H1 (cell line): Measurements from ENCODE around the gene DNM1L. TPM values are rescaled to one million over a fixed set of nuclear protein-coding genes. Genes with fewer than 3 reads are reported as not detected.

ENCODE experiments used
- CTCF ChIA-PET: fragments of 300-600 bp; sonication (Branson Sonifier 250); formaldehyde crosslinking; loops from one replicate; lab custom pipeline; 2021; ENCODE audit not compliant: partially characterized antibody; lab: Charles Lee
- POLR2A ChIA-PET: fragments of 300-600 bp; sonication (Branson Sonifier 250); formaldehyde crosslinking; loops from one replicate; lab custom pipeline; 2021; ENCODE audit warnings: inconsistent platforms; ENCODE audit not compliant: partially characterized antibody; lab: Charles Lee
- DNase-seq, 2 experiments: peaks; one replicate each; pipeline versions ENCODE4 v3.0.0 to v3.0.0-alpha.2; 2010 to 2022; ENCODE audit warnings: low spot score in 2 of 2, low read depth in 1 of 2, mixed read lengths in 1 of 2
- FAIRE-seq: peaks from 2 replicates; lab custom pipeline; 2011; peaks lifted over from hg19 to GRCh38; lab: Jason Lieb, UNC
- H2AFZ ChIP-seq: 2 replicates; pipeline ENCODE4 v1.8.1; 2012; ENCODE audit warnings: low read length, inconsistent platforms
- H2AK5ac ChIP-seq: 2 replicates; pipeline ENCODE4 v1.6.1; 2013; ENCODE audit warnings: low read depth, low read length
- H2BK120ac ChIP-seq: replicated peaks from 2 replicates; pipeline ENCODE3; 2013; ENCODE audit warnings: low read depth, low read length, inconsistent platforms
- H2BK12ac ChIP-seq: 2 replicates; pipeline ENCODE4 v1.6.1; 2013; ENCODE audit warnings: low read depth, low read length
- H2BK15ac ChIP-seq: 2 replicates; pipeline ENCODE4 v1.6.1; 2013; ENCODE audit warnings: low read length
- H2BK20ac ChIP-seq: 2 replicates; pipeline ENCODE4 v1.6.1; 2013; ENCODE audit warnings: low read length
- H2BK5ac ChIP-seq: 2 replicates; pipeline ENCODE4 v1.6.1; 2013; ENCODE audit warnings: low read depth, low read length
- H3K14ac ChIP-seq: 2 replicates; pipeline ENCODE4 v1.6.1; 2013; ENCODE audit warnings: inconsistent platforms; ENCODE audit not compliant: insufficient read length
- H3K18ac ChIP-seq: 2 replicates; pipeline ENCODE4 v1.6.1; 2013; ENCODE audit warnings: low read length; ENCODE audit errors: extremely low read depth
- H3K23ac ChIP-seq: 2 replicates; pipeline ENCODE4 v1.6.1; 2013; ENCODE audit warnings: inconsistent platforms; ENCODE audit not compliant: insufficient read length
- H3K23me2 ChIP-seq: 2 replicates; pipeline ENCODE4 v1.6.1; 2013; ENCODE audit warnings: low read depth, low read length
- H3K27ac ChIP-seq: 2 replicates; pipeline ENCODE4 v1.6.1; 2011; ENCODE audit warnings: low read depth, low read length, inconsistent platforms
- H3K27me3 ChIP-seq, 4 experiments: replicated peaks in 1 of 4; 1 replicate in 1 of 4; 2 replicates in 3 of 4; pipeline versions ENCODE4 v1.6.1 to v1.8.1; 2011 to 2013; ENCODE audit warnings: low read length in 3 of 4, mild to moderate bottlenecking in 3 of 4, inconsistent platforms in 2 of 4, mixed read lengths in 2 of 4, moderate library complexity in 1 of 4; ENCODE audit not compliant: control insufficient read depth in 3 of 4, insufficient read depth in 3 of 4; ENCODE audit errors: extremely low read depth in 1 of 4
- H3K36me3 ChIP-seq, 4 experiments: 2 replicates each; pipeline versions ENCODE4 v1.6.1 to v1.8.1; 2011 to 2013; ENCODE audit warnings: mild to moderate bottlenecking in 4 of 4, low read length in 3 of 4, moderate library complexity in 2 of 4, control low read depth in 1 of 4, inconsistent platforms in 1 of 4; ENCODE audit not compliant: insufficient read depth in 4 of 4, control insufficient read depth in 2 of 4
- H3K4ac ChIP-seq: replicated peaks from 2 replicates; pipeline ENCODE3; 2013; ENCODE audit warnings: low read length, low read depth, mixed read lengths, inconsistent platforms; ENCODE audit not compliant: insufficient read length
- H3K4me1 ChIP-seq, 4 experiments: replicated peaks in 1 of 4; 1 replicate in 1 of 4; 2 replicates in 3 of 4; pipeline versions ENCODE4 v1.6.1 to v1.8.1; 2011 to 2013; ENCODE audit warnings: low read length in 3 of 4, inconsistent platforms in 2 of 4, mixed read lengths in 1 of 4; ENCODE audit not compliant: insufficient read depth in 4 of 4, control insufficient read depth in 3 of 4
- H3K4me2 ChIP-seq, 2 experiments: 2 replicates each; pipeline versions ENCODE4 v1.6.1 to v1.8.1; 2011 to 2013; ENCODE audit warnings: low read depth in 2 of 2, low read length in 2 of 2, control low read depth in 1 of 2, inconsistent platforms in 1 of 2, mild to moderate bottlenecking in 1 of 2; ENCODE audit not compliant: insufficient read depth in 1 of 2
- H3K4me3 ChIP-seq, 4 experiments: fragments of 200-600, 300-600 bp in 1 of 4; sonication (generic), shearing (Covaris generic), sonication (Bioruptor Twin) in 1 of 4; 2 replicates each; pipeline versions ENCODE4 v1.5.1 to v1.8.1; 2011 to 2016; ENCODE audit warnings: low read length in 4 of 4, low read depth in 3 of 4, control low read depth in 2 of 4, inconsistent platforms in 2 of 4, mild to moderate bottlenecking in 2 of 4, mixed read lengths in 1 of 4, moderate library complexity in 1 of 4; ENCODE audit not compliant: insufficient read depth in 2 of 4; ENCODE audit errors: extremely low read depth in 1 of 4
- H3K56ac ChIP-seq: replicated peaks from 2 replicates; pipeline ENCODE3; 2013; ENCODE audit warnings: low read depth, mild to moderate bottlenecking, mixed read lengths, low read length, inconsistent platforms; ENCODE audit not compliant: insufficient read length
- H3K79me1 ChIP-seq: 2 replicates; pipeline ENCODE4 v1.6.1; 2013; ENCODE audit warnings: low read depth, low read length, control low read depth
- H3K79me2 ChIP-seq, 2 experiments: 2 replicates each; pipeline versions ENCODE4 v1.6.1 to v1.8.1; 2012 to 2013; ENCODE audit warnings: low read length in 2 of 2, mild to moderate bottlenecking in 2 of 2, inconsistent platforms in 1 of 2; ENCODE audit not compliant: insufficient read depth in 2 of 2, control insufficient read depth in 1 of 2
- H3K9ac ChIP-seq, 4 experiments: replicated peaks in 1 of 4; 1 replicate in 1 of 4; 2 replicates in 3 of 4; pipeline versions ENCODE4 v1.6.1 to v1.8.1; 2011 to 2013; ENCODE audit warnings: low read depth in 3 of 4, low read length in 3 of 4, control low read depth in 2 of 4, mild to moderate bottlenecking in 2 of 4, moderate library complexity in 2 of 4, inconsistent platforms in 1 of 4; ENCODE audit errors: extremely low read depth in 1 of 4
- H3K9me3 ChIP-seq, 2 experiments: 2 replicates each; pipeline versions ENCODE4 v1.6.1 to v1.8.1; 2012 to 2013; ENCODE audit warnings: mild to moderate bottlenecking in 2 of 2, moderate library complexity in 2 of 2, control low read depth in 1 of 2, inconsistent platforms in 1 of 2, low read depth in 1 of 2, low read length in 1 of 2, mixed read lengths in 1 of 2; ENCODE audit not compliant: insufficient read depth in 2 of 2
- H4K20me1 ChIP-seq, 2 experiments: replicated peaks in 1 of 2; 2 replicates each; pipeline versions ENCODE3 to v1.8.1; 2011 to 2013; ENCODE audit warnings: inconsistent platforms in 2 of 2, low read length in 2 of 2, mild to moderate bottlenecking in 1 of 2; ENCODE audit not compliant: insufficient read depth in 2 of 2, control insufficient read depth in 1 of 2
- H4K5ac ChIP-seq: 2 replicates; pipeline ENCODE4 v1.6.1; 2013; ENCODE audit warnings: low read length, low read depth, mixed read lengths, inconsistent platforms; ENCODE audit not compliant: insufficient read length
- H4K8ac ChIP-seq: 2 replicates; pipeline ENCODE4 v1.8.0; 2013; ENCODE audit warnings: mild to moderate bottlenecking, moderate library complexity, low read length, inconsistent platforms; ENCODE audit not compliant: insufficient read depth; ENCODE audit errors: extremely low read depth
- H4K91ac ChIP-seq: replicated peaks from 2 replicates; pipeline ENCODE3; 2013; ENCODE audit warnings: low read length, mixed read lengths, inconsistent platforms; ENCODE audit not compliant: insufficient read length
- NRF1 ChIP-seq: IDR thresholded peaks from 2 replicates; pipeline ENCODE4 v1.6.1; 2011; ENCODE audit warnings: mild to moderate bottlenecking, low read depth, low read length, improper control_type of control experiment
- RAD21 ChIP-seq, 2 experiments: IDR thresholded peaks in 1 of 2; conservative IDR thresholded peaks in 1 of 2; 2 replicates each; pipeline ENCODE4 v1.6.1; 2011; ENCODE audit warnings: low read depth in 2 of 2, low read length in 2 of 2, improper control_type of control experiment in 1 of 2, inconsistent platforms in 1 of 2, mild to moderate bottlenecking in 1 of 2, moderate library complexity in 1 of 2
- YY1 ChIP-seq: IDR thresholded peaks from 2 replicates; pipeline ENCODE4 v1.6.1; 2011; ENCODE audit warnings: low read depth, mild to moderate bottlenecking, low read length
- WGBS, 2 experiments: shearing (Covaris generic) in 1 of 2; methylation state at CpG; one replicate each; pipeline versions ENCODE4 v1.1.6 to v1.1.7; 2013 to 2015; ENCODE audit warnings: low lambda C conversion rate in 2 of 2, mixed read lengths in 2 of 2, inconsistent platforms in 1 of 2, low coverage in 1 of 2, missing lambda C conversion rate in 1 of 2; ENCODE audit not compliant: insufficient replicate concordance in 2 of 2, insufficient coverage in 1 of 2, insufficient read length in 1 of 2; ENCODE audit errors: extremely low coverage in 1 of 2, missing lambda C conversion rate in 1 of 2; 5-methylcytosine and 5-hydroxymethylcytosine counted together
- polyA plus RNA-seq, 7 experiments: library from polyadenylated mRNA; depleted of rRNA in 3 of 7; stranded (reverse) in 5 of 7; unstranded in 2 of 7; fragments of >200 nt in 5 of 7; fragments of 200-250 nt in 2 of 7; gene quantifications; 1 replicate in 5 of 7; 2 replicates in 1 of 7; 4 replicates in 1 of 7; pipeline versions ENCODE4 v1.2.1 to v1.2.3, GENCODE V29; 2011 to 2013; ENCODE audit warnings: missing spikeins in 2 of 7, mixed read lengths in 2 of 7
- total RNA-seq: library from RNA; stranded (reverse); fragmentation: NEBNext Ultra II Directional; extraction: Animal tissue kit (Norgen Biotek cat#: 25700); gene quantifications from 2 replicates; pipeline ENCODE4 v1.2.1, GENCODE V29; 2021
- TF ChIP-seq, protein P1 (sequence below), 3 experiments: IDR thresholded peaks; 1 replicate in 2 of 3; 2 replicates in 1 of 3; pipeline versions ENCODE4 v1.5.1 to v1.6.1; 2011; ENCODE audit warnings: low read length in 3 of 3, mild to moderate bottlenecking in 3 of 3, inconsistent platforms in 2 of 3, low read depth in 1 of 3, moderate library complexity in 1 of 3; ENCODE audit not compliant: insufficient read depth in 1 of 3; ENCODE audit errors: control extremely low read depth in 1 of 3

Gene DNM1L
- total and polyA plus RNA-seq, 2 of the 8 experiments (the other 6 are each of a cell fraction or from before 2014, with no cell fraction given) = 23.7 to 93.9 TPM

DNA sequence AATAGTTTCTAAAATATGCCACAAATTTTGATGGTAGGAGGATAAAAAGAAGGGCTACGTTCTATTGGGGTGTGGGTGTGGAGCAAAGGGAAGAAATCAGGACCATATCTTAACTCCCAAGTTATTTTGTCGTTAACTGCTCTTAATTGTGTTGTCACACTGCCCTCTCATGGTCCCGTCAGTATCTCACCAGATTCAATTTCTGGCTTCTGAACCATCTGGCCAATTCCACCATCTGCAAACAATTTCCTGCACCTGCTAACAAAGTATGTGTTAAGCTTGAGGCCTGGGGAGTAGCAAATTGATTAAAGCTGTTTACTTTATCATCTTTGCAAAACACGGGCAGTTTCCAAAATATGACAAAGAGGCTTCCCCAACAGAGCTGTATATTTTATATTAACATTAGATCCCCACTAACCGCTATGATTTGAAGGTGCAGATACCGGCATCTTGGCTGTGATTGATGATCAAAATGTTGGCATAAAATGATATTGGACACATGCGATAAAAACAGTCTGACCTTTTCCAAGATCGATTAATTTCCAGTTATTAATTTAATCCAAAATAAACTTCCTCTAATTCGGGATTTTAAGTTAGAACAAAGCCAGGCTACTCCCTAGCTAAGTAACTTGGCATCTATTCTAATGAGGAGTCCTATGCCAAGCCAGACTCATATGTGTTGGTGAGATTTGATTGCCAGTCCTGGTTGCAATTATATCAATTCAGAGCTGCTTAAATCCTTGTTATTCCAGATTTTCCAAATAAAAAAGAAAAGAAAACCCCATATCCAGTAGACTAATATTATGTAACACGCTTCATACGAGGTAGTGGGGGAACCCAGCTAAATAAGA, 6.9 kb upstream of the DNM1L start:
- 73% methylated on average over 11 of the region's 11 CpGs; no CpG with 5 or more reads in 1 of the 2 experiments for WGBS, 2 experiments
- POLR2A ChIA-PET = interaction anchor here (0.9 to 1.8 kb wide), 3 partner anchors 11 to 306 kb away, joined by 4 to 5 read pairs (median 4); no protein-coding TSS in a partner anchor

More for the DNA sequence above, 6.9 kb upstream of the DNM1L start:
- Histone ChIP-seq H3K9ac (no peak overlapping the region), H3K18ac (no peak overlapping the region), H2AK5ac (no peak overlapping the region), H2BK15ac (no peak overlapping the region), H3K27me3 (no peaks in the 10 kb centered on the region), H3K4me3 (no peak overlapping the region), H3K27ac (no peak overlapping the region), H3K79me1 (no peaks in the 10 kb centered on the region), H2BK12ac (no peak overlapping the region), H3K9me3 (no peaks in the 10 kb centered on the region), H3K4me2 (no peak overlapping the region), H2BK20ac (0 out of 2 replicates have a peak overlapping the region, but pooled peaks have one; percentile 17), H2BK120ac (no peak overlapping the region), H4K8ac (no peak overlapping the region), H3K4me1 (no peaks in the 10 kb centered on the region), H4K91ac (no peak overlapping the region), H3K79me2 (no peaks in the 10 kb centered on the region), H2BK5ac (no peak overlapping the region), H3K56ac (no peak overlapping the region), H3K36me3 (no peaks in the 10 kb centered on the region), H3K4ac (no peak overlapping the region), H2AFZ (no peak overlapping the region), H3K23me2 (no peaks in the 10 kb centered on the region), H3K23ac (no peak overlapping the region), H3K14ac (no peak overlapping the region), H4K5ac (no peak overlapping the region), H4K20me1 (no peaks in the 10 kb centered on the region)
- peak; percentile 98 for FAIRE-seq
- no peak for DNase-seq
- TF ChIP-seq YY1 (no peak), RAD21 (IDR thresholded peaks at IDR 0.05 in 1 of 2, conservative IDR thresholded peaks at IDR 0.05 in 1 of 2; ENCODE audit: low read depth in 2 of 2, low read length in 2 of 2) (peak; percentile 91), NRF1 (no peak)
- TF ChIP-seq, protein P1, sequence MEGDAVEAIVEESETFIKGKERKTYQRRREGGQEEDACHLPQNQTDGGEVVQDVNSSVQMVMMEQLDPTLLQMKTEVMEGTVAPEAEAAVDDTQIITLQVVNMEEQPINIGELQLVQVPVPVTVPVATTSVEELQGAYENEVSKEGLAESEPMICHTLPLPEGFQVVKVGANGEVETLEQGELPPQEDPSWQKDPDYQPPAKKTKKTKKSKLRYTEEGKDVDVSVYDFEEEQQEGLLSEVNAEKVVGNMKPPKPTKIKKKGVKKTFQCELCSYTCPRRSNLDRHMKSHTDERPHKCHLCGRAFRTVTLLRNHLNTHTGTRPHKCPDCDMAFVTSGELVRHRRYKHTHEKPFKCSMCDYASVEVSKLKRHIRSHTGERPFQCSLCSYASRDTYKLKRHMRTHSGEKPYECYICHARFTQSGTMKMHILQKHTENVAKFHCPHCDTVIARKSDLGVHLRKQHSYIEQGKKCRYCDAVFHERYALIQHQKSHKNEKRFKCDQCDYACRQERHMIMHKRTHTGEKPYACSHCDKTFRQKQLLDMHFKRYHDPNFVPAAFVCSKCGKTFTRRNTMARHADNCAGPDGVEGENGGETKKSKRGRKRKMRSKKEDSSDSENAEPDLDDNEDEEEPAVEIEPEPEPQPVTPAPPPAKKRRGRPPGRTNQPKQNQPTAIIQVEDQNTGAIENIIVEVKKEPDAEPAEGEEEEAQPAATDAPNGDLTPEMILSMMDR (IDR thresholded peaks at IDR 0.05; ENCODE audit: control extremely low read depth in 1 of 3, insufficient read depth in 1 of 3, low read depth in 1 of 3, low read length in 3 of 3) = peak in 2 of 3 experiments; percentile 67 to 83; a peak in 3 of 4 replicates
- CTCF ChIA-PET = interaction anchor here (0.6 to 7.4 kb wide), 46 partner anchors 9 to 1341 kb away, joined by 3 to 63 read pairs (median 4); partner anchors contain the start of gene YARS2
